ENCODE results near the gene GPR157.

GPR157 gene

GRCh38 chr1:9100471-9101043 is 28.3 kb downstream of the GPR157 start:
- TF ChIP-seq ZFP3 (CRISPR knock-in tag; IDR thresholded peaks at IDR 0.05): no peak
- no peak for TF ChIP-seq PATZ1 (CRISPR knock-in tag; IDR thresholded peaks at IDR 0.05; ENCODE audit: borderline replicate concordance)
- no peak for TF ChIP-seq BACH2 (CRISPR knock-in tag; IDR thresholded peaks at IDR 0.05; ENCODE audit: borderline replicate concordance)
- TF ChIP-seq CSDC2 (CRISPR knock-in tag; IDR thresholded peaks at IDR 0.05): no peak
- no peak for TF ChIP-seq PPARA (CRISPR knock-in tag; IDR thresholded peaks at IDR 0.05; ENCODE audit: borderline replicate concordance)
- TF ChIP-seq TCF4 (CRISPR knock-in tag; IDR thresholded peaks at IDR 0.05; ENCODE audit: borderline replicate concordance): no peak
- no peak for TF ChIP-seq ZC3H10 (CRISPR knock-in tag; IDR thresholded peaks at IDR 0.05)
- no peak for TF ChIP-seq POU6F1 (CRISPR knock-in tag; IDR thresholded peaks at IDR 0.05; ENCODE audit: borderline replicate concordance, low read depth)
- TF ChIP-seq SNAI2 (CRISPR knock-in tag; IDR thresholded peaks at IDR 0.05): no peak
- TF ChIP-seq GLIS3 (CRISPR knock-in tag; IDR thresholded peaks at IDR 0.05): no peak
- TF ChIP-seq ZNF70 (CRISPR knock-in tag; IDR thresholded peaks at IDR 0.05): no peak
- TF ChIP-seq ESRRG (CRISPR knock-in tag; IDR thresholded peaks at IDR 0.05): no peak
- TF ChIP-seq ARNTL (CRISPR knock-in tag; IDR thresholded peaks at IDR 0.05; ENCODE audit: borderline replicate concordance, low read depth): no peak
- no peak for TF ChIP-seq ZNF565 (CRISPR knock-in tag; conservative IDR thresholded peaks at IDR 0.05; ENCODE audit: low read depth)
- TF ChIP-seq CSRNP3 (CRISPR knock-in tag; IDR thresholded peaks at IDR 0.05): no peak
- TF ChIP-seq RARB (CRISPR knock-in tag; IDR thresholded peaks at IDR 0.05): no peak
- no peak for ATAC-seq

GRCh38 chr1:9099555-9099954 is 29.3 kb downstream of the GPR157 start:
- no peak for ATAC-seq
- no peak for TF ChIP-seq RARB (CRISPR knock-in tag; IDR thresholded peaks at IDR 0.05)
- no peak for TF ChIP-seq ISL1 (CRISPR knock-in tag; IDR thresholded peaks at IDR 0.05)
- TF ChIP-seq TSHZ2 (CRISPR knock-in tag; IDR thresholded peaks at IDR 0.05): no peak
- no peak for TF ChIP-seq SNAI2 (CRISPR knock-in tag; IDR thresholded peaks at IDR 0.05)
- TF ChIP-seq ZFP3 (CRISPR knock-in tag; IDR thresholded peaks at IDR 0.05): no peak
- no peak for TF ChIP-seq PATZ1 (CRISPR knock-in tag; IDR thresholded peaks at IDR 0.05; ENCODE audit: borderline replicate concordance)
- no peak for TF ChIP-seq CREB5 (CRISPR knock-in tag; IDR thresholded peaks at IDR 0.05; ENCODE audit: low read depth)
- TF ChIP-seq ARNTL (CRISPR knock-in tag; IDR thresholded peaks at IDR 0.05; ENCODE audit: borderline replicate concordance, low read depth): no peak
- no peak for TF ChIP-seq CSDC2 (CRISPR knock-in tag; IDR thresholded peaks at IDR 0.05)
- no peak for TF ChIP-seq ESRRG (CRISPR knock-in tag; IDR thresholded peaks at IDR 0.05)
- no peak for TF ChIP-seq BACH2 (CRISPR knock-in tag; IDR thresholded peaks at IDR 0.05; ENCODE audit: borderline replicate concordance)
